HCEC 1CT (cell line): ENCODE measurements around the gene SGPP2.

ENCODE experiments used
- DNase-seq: peaks from one replicate; pipeline ENCODE4 v3.0.0-alpha.2; 2017

Gene SGPP2

GRCh38 chr2:222591661-222592060 lies 167.3 kb downstream of the SGPP2 start:
- no peak for DNase-seq

GRCh38 chr2:222592176-222592575 lies 167.8 kb downstream of the SGPP2 start:
- DNase-seq: no peak

GRCh38 chr2:222594679-222595078 lies 170.3 kb downstream of the SGPP2 start:
- DNase-seq: peak; percentile 58

GRCh38 chr2:222595581-222595980 lies 171.2 kb downstream of the SGPP2 start:
- no peak for DNase-seq

DNA sequence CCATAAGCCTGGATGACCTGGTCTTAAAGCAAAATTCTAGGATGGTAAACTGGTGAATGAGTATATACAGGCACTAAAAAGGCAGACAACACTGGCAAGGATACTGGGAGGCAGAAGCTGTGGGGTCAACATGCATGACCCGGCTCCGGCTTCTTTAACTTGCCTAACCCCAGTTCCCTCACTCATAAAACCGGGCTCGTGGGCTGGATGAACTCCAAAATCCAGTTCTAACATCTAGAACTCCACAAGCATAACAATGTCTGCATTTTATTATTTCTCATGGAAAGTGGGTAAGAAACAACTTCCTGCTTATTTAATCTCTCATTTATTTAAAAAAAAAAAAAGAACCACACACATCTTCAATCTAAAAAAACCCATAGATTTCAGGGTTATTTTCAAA lies 174.3 kb downstream of the SGPP2 start:
- no peak for DNase-seq

- DNase-seq: no peak
Observed at GRCh38 chr2:222603501-222603900, 179.2 kb downstream of the SGPP2 start.

- DNase-seq: no peak
Observed at GRCh38 chr2:222604749-222605515, 180.6 kb downstream of the SGPP2 start.

- no peak for DNase-seq
Observed at GRCh38 chr2:222606306-222606705, 182.0 kb downstream of the SGPP2 start.

DNA sequence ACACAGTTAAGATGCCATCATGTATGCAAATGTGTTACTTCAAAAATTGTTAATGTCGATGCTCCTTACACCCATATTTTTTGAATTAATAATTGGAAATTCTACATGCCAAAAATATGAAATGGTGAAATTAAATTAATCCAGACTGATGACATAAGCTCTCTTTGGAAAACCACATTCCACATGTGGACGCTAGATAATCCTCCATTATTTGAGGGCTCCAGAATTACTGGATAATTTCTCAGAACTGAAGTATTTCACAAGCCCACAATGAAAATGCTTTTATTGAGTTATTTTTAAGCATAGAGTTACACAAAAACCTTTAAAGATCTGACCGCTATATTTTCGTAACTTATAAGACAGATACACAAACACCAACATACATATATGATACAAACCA lies 183.7 kb downstream of the SGPP2 start:
- no peak for DNase-seq

GRCh38 chr2:222609381-222609780 lies 185.0 kb downstream of the SGPP2 start:
- peak; percentile 15 for DNase-seq
